SIG-M5 treated with dmso at 0.1 percent for 504 hours (cell line): ENCODE data around the gene ATG5.
"Not testable (repeated sequence)": the region's sequence is repeated elsewhere in the genome, so short reads cannot be mapped to it uniquely, and the experiment has no call there.

Experiments used
- DNase-seq: peaks from one replicate; lab custom pipeline; 2025; ENCODE audit not compliant: unreplicated experiment; lab: John Stamatoyannopoulos, UW

ATG5 gene

DNA sequence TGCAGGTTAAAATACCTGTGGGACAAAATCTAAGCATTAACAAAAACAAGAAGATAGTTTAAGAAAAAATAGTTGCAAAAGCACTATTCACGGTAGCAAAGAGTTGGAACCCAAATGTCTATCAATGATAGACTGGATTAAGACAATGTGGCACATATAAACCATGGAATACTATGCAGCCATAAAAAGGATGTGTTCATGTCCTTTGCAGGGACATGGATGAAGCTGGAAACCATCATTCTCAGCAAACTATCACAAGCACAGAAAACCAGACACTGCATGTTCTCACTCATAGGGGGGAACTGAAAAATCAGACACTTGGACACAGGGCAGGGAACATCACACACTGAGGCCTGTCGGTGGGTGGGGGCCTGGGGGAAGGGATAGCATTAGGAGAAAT is 65.8 kb downstream of the ATG5 start:
- DNase-seq: not testable (repeated sequence)

DNA sequence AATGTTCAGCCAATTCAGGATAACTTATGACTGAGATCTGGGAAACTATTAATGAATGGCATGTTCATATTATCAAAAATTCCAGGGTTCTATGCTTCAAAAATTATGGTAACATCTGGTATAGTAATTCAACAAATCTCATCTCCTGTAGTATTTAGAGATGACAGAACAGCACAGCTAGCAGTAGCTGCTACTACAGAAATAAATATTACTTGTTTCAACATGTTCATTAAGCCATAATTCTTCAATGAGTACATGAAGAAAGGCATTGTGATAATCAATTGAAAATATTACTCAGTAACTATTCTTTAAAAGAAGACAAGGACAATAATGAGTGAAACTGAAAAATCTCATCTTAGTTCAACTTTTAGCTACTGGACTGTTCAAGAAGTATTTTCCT is 66.8 kb downstream of the ATG5 start:
- no peak for DNase-seq

DNA sequence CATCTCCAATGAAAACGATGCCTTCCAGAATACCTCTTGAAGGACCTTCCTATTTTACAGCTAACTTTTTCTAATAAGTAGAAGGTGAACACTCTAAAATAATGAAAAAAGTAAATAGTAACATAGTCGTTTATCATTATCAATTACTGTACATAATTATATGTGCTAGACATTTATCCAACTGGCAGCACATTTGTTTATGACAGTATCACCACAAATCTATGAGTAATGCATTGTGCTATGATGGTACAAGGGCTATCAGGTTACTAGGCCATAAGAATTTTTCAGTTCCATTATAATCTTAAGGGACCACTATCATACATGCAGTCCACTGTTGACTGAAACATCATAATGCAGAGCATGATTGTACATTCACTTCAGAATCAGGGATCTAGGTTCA is 68.4 kb downstream of the ATG5 start:
- no peak for DNase-seq

DNA sequence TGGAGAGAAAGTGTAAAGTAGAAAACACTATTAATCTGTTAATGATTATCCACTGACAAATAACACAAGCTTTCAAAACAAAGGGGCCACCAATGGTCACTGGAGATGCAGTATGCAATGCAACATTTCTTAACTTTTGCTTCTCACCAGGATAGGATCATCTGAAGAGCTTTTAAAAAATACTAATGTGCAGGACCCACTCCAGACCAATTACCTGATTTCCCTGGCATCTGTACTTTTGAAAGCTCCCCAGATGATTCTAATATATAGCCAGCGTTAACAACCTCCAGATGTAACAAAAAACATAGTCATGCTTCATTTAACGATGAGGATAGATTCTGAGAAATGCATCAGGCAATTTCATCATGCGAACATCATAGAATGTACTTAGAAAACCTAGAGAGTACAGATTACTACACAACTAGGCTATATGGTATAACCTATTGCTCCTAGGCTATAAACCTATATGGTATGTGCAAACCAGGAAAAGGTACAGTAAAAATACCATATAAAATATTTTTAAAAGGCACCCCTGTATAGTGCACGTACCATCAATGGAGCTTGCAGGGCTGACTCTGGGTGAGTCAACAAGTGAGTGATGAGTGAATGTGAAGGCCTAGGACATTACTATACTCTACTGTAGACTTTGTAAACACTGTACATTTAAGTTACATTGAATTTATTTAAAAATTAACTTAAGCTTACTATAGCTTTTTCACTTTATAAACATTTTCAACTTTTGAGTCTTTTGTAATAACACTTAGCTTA is 69.2 kb downstream of the ATG5 start:
- DNase-seq: no peak

DNA sequence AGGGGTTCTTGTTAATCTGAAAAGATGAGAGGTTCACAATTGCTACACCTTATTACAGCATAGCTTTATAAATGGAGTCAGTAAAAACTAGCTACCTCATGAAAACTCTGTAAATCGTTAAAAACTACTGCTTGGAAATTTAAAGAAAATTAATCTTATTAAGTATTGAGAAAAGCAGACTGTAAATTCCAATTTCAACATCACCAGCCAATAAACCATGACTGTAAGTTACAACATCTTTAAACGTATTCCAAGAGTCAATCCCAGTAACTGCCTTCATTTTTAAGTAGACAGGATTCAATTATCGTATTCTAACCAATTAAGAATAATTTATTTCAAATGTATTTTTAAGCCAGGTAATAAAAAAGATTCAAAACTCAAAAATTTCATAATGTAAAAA is 70.3 kb downstream of the ATG5 start:
- no peak for DNase-seq

DNA sequence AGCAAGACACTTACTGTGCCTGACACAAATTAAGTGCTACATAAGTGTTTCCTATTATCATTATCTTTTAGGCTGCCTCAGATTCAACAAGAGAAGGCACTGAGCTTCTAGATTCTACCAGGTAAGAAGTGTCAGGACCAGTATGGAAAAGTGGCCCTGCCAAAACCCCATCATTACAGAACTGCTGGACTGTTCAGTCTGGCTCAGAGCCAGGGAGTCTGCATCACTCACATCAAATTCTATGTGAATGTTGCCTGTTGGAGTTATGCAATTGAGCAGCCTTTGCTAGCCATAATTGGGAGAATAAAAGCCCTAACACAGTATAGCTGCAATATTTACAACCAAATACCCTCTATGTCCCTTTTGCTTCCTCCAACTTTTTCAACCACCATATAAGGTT is 70.9 kb downstream of the ATG5 start:
- DNase-seq: no peak

DNA sequence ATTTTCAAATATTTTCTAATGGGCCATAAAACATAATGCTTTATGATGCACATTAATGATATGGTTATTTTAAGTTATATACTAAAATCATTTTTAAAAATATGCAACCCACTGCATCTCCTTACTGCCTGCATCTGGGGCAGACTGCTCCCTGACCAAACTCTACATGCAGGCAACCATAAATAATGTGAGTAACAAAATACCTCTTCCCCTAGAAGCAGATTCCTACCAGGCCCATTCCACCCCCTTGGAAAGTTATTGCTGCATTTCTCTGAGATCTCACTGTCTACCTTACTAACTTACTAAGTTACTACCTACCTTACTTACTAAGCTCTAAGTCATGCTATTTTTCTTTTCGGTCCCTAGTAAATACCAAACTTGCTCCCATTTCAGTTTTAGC is 71.8 kb downstream of the ATG5 start:
- no peak for DNase-seq

DNA sequence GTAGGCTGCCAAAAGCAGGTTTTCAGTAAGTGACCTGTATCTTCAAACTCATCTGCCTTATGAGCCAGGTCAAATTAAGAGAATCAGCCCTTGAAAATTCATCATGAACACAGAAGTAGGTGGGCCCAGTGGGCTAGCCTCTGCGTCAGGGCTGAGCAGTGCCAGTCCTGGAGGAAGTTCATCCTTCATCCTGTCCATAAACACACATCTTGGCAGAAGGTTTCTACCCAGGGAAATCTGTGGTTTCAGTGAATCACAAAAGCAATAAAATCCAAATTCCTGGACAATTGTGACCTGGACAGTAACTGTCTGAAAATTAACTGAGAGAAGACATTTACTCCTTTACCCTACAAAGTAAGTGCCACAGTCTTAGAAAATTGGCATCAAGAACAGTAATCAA is 72.4 kb downstream of the ATG5 start:
- DNase-seq: no peak

DNA sequence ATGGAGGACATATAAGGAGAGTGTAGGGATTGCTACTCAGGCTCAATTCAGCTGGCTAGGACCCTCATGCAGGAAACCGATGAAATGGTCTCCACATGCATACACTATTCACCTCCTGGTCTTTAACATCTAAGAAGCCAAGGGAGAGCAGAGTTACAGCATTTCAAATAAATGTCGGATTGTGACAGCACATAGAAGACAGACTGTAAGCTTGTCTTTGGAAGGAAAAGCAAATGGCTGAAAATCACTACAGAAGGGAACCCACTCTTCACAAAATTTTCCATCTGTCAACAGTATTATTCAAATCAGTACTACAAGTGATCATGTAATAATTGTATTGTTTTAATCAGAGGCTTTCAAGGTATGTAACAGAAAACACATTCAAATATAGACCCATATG is 72.9 kb downstream of the ATG5 start:
- DNase-seq: no peak

DNA sequence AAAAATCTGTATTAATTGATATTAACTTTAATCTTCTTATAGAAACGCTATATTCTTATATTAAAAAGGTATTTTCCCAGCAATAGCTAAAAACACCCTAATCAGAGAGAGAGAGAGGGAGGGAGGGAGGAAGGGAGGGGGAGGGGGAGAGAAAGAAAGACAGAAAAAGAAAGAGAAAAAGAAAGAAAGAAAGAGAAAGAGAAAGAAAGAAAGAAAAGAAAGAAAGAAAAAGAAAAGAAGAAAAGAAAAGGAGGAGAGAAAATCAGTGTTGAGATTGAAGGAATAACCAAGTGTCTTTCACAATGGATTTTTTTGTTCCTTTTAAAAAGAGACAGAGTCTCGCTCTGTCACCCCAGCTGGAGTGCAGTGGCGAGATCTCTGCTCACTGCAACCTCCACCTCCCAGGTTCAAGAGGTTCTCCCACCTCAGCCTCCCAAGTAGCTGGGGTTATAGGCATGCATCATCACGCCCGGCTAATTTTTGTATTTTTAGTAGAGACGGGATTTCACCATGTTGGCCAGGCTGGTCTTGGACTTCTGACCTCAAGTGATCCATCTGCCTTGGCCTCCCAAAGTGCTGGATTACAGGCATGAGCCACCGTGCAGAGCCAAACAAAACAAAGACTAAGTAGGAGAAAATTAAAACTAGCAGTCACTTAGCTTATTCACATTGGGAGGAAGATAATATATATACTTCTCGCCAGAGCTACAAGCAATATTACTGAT is 73.9 kb downstream of the ATG5 start:
- DNase-seq: not testable (repeated sequence)

DNA sequence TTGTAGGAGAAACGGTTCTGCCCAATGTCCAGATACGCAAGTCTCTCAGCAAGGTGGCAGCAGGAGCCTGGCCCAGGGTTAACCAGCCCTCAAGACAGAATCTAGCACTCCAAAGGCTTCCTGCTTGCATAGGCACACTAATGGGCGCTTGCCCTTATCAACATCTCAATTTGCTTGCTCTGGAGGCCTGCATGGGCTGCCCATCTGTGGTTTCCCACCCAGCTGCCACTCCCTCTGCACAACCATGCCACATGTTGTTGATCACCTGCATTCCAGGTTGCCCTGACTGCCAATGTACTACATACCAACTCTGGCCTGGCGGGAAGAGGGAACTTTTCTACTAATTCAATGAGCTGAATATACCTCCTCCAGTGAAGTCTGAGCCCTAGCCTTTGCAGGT is 74.6 kb downstream of the ATG5 start:
- DNase-seq: no peak

DNA sequence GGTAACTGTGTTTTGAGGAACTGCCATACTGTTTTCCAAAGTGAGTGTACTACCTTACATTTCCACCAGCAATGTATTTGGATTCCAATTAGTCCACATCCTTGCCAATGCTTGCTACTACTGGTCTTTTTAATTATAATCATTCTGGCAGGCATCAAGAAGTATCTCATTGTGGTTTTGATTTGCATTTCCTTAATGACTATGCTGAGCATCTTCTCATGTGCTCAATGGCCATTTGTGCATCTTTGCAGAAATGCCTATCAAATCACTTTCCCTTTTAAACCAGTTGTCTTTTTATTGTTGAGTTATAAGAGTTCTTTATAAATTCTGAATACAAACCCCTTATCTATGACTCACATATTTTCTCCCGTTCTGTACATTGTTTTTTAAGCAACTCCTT is 75.9 kb downstream of the ATG5 start:
- DNase-seq: no peak

DNA sequence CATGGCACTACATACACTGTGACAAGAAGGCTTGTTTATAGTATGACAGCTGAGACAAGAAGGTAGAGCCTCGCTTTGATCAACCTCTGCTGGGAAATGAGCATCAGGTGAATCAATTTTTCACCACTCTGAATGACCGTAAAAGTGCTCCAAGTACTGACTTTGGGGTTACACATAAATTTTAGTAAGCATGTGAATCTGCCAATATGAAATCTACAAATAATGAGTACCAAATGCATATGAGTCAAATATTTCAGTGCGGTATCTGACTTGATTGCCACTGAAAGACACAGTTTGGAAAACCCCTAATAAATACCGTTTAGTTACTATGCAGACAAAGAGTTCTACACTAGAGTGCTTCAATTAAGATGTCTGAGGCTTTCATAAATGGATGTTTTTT is 77.8 kb downstream of the ATG5 start:
- no peak for DNase-seq

DNA sequence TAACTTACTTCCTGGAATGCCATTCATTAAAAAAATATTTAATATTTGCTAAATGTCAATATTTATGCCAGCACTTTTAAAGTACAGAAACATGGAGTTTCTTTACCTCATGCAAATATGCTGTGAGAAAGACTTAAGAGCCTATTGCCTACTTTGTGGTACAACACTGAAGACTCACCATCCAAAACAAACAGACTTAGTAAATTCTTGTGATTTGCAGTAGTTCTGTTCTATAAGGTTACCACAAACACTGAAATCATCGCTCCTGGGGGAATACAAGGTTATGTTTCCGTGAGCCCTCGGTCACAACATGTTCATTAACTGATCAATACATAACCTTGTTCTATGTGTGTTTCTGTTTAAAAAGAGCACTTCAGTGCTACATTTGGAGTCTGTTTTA is 78.3 kb downstream of the ATG5 start:
- no peak for DNase-seq

DNA sequence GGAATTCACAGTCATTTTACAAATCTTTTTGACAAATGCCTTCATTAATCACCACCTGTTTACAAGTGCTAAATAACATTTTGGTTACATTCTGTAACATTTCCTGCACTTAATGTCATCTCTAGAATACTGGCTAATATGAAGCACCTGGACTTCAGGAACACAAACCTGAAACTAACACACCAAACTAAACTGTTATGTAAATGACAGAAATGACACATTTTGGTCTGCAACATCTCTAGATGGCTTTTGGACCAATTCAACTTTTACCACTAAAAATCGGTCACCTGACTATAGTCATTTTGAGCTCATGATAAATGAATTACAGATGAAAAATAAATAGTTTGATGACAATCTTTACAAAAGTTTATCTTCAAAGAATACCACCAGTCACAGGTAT is 80.6 kb downstream of the ATG5 start:
- no peak for DNase-seq

DNA sequence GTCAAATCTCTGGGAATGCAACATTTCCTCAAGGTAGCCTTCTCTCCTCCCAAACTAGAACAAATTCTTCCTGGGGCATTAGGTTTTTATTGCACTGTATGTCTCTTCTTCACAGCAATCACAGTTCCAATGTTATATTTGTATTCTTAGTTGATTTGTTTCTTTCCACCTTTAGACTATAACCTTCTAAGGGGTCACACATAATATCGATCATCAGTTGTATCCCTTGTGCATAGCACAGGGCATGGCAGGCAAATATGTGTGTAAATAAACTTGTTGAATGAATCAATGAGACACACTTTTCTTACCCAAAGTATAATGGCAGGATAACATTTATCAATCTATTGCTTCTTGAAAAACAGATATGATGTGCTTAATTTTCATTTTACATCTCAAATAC is 81.0 kb downstream of the ATG5 start:
- DNase-seq: no peak

DNA sequence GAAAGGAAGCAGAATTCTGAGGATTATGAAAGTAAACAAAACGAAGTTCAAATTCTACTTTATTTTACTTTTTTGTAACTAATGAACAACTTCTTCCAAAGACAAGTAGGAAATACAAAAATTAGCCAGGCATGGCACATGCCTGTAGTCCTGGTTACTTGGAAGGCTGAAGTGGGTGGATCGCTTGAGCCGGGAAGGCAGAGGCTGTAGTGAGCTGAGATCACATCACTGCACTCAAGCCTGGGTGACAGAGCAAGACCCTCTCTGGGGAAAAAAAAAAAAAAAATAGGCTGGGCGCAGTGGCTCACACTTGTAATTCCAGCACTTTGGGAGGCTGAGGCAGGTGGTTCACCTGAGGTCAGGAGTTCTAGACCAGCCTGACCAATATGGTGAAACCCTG is 82.3 kb downstream of the ATG5 start:
- DNase-seq: no peak

DNA sequence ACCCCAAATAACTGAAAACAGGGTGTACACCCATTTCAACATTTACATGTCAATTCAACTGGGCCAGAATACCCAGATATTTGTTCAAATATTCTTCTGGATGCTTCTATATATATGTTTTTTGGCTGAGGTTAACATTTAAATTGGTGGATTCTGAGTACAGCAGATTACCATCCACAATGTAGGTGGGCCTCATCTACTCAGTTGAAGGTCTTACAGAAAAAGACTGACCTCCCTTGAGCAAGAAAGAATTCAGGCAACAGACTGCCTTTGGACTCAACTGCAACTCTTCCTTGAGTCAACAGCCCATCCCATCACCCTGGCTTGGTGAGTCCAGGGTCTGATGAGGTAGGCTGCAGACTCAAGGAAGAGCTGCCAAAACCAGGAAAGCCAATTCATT is 84.1 kb downstream of the ATG5 start:
- DNase-seq: no peak

DNA sequence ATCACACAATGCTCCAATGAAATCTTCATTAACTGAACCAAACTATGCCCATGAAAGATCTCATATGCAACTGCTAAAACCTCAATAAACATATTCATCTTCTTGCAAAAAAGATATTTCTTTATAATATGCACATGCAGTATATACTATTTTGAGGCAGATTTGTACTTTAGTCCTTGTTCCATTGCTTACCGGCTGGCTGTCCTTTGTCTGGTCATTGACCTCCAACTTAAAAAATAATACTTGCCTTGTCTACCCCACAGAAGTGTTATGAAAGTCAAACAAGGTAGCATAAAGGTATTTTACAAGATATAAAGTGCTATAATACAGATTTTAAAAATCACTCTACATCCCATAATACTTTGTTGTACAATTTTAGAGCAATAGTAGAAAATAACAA is 88.3 kb downstream of the ATG5 start:
- no peak for DNase-seq

DNA sequence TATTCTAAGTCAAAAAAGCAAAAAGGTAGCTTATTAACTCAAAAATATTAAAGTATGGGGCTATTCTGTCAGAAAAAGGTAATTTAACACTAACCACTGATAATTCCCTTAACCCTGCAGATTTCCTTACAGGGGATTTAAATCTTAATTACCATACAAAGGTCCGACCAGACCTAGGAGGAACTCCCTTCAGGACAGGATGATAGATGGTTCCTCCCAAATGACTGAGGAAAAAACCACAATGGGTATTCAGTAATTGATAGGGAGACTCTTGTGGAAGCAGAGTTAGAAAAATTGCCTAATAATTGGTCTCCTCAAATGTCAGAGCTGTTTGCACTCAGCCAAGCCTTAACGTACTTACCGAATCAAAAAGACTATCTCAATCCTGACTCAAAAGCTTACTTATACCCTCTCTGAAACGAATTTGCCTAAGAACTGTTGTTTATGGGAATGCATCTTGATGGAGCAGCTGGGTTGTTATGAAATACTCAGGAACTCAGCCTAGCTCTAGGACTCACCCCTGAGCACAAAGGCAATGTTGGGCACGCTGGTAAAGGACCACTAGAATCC is 95.6 kb downstream of the ATG5 start:
- DNase-seq: not testable (repeated sequence)

DNA sequence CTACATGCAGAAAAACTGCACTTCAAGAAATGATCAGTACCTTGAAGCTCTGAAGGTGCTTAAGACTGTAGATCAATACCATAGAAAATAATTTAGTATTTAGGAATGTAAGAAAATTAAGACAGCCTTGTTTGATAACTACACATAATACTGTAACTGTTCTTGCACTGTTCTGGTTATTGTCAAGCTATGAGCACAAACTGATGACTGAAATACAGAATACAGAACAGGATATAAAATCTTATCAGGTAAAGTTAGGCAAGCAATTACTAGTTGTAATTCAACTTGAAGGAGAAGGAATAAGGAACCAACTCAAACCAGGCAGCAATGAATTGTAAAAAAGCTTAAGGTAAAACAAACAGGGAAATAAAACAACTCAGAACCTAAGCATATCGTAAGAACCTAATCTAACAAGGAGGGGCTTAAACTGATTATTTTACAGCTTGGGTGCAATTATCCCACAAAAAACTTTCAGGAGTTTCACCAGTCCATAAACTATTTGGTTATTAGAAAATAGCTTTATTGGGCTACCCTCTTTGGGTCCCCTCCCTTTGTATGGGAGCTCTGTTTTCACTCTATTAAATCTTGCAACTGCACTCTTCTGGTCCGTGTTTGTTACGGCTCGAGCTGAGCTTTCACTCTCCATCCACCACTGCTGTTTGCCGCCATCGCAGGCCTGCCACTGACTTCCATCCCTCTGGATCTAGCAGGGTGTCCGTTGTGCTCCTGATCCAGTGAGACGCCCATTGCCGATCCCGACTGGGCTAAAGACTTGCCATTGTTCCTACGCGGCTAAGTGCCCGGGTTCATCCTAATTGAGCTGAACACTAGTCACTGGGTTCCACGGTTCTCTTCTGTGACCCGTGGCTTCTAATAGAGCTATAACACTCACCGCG is 97.7 kb downstream of the ATG5 start:
- DNase-seq: no peak
